A549 (cell line): ENCODE data around the gene CRELD1. TPM values are rescaled to one million over a fixed set of nuclear protein-coding genes. Genes with fewer than 3 reads are reported as not detected.

ENCODE experiments used
- ATAC-seq, 2 experiments: fragments of 200-7000 bp in 1 of 2; fragments of >200 bp in 1 of 2; cut with Nextera tagmentation in 1 of 2; cut with Tn5 transposase in 1 of 2; 3 replicates each; pipeline versions ENCODE4 v1.8.0 to v1.9.1; 2018 to 2020; ENCODE audit warnings: mild to moderate bottlenecking in 1 of 2, moderate library complexity in 1 of 2
- CTCF ChIA-PET: fragments of 300-600 bp; sonication (Branson Sonifier 250); formaldehyde crosslinking; extraction: SDS; loops from one replicate; lab custom pipeline; 2021; ENCODE audit warnings: antibody characterized with exemption, inconsistent platforms; lab: Yijun Ruan, JAX
- POLR2A ChIA-PET: fragments of 350-600 bp; formaldehyde crosslinking; extraction: SDS; loops from one replicate; lab custom pipeline; 2021; ENCODE audit warnings: antibody characterized with exemption, inconsistent platforms; lab: Yijun Ruan, JAX
- DNase-seq, 2 experiments: peaks; one replicate each; pipeline versions ENCODE4 v3.0.0 to v3.0.0-alpha.2; 2011 to 2016; ENCODE audit warnings: low read depth in 1 of 2, low spot score in 1 of 2
- FAIRE-seq: peaks from 2 replicates; lab custom pipeline; 2011; peaks lifted over from hg19 to GRCh38; lab: Jason Lieb, UNC
- H3K27ac ChIP-seq, 2 experiments: fragments of >200 bp; sonication (Bioruptor Twin); formaldehyde crosslinking; 3 replicates each; pipeline ENCODE4 v1.5.1; 2016 to 2017
- H3K4me1 ChIP-seq: fragments of >200 bp; sonication (Bioruptor Twin); formaldehyde crosslinking; 3 replicates; pipeline ENCODE4 v1.6.1; 2016
- H3K4me2 ChIP-seq: fragments of >200 bp; sonication (Bioruptor Twin); formaldehyde crosslinking; 3 replicates; pipeline ENCODE4 v1.6.1; 2016
- H3K4me3 ChIP-seq: fragments of >200 bp; sonication (Bioruptor Twin); formaldehyde crosslinking; 3 replicates; pipeline ENCODE4 v1.5.1; 2016
- H3K9me3 ChIP-seq: fragments of >200 bp; sonication (Bioruptor Twin); formaldehyde crosslinking; 3 replicates; pipeline ENCODE4 v1.6.1; 2016
- BHLHE40 ChIP-seq: IDR thresholded peaks from 2 replicates; pipeline ENCODE4 v1.6.1; 2012; ENCODE audit warnings: low read depth, low read length, inconsistent platforms
- EHF ChIP-seq: fragments of 250-450 bp; sonication (Bioruptor Pico); IDR thresholded peaks from 2 replicates; pipeline ENCODE4 v1.5.0; 2020; ENCODE audit warnings: mild to moderate bottlenecking
- ESRRA ChIP-seq: fragments of 150-350 bp; IDR thresholded peaks from 2 replicates; pipeline ENCODE4 v1.6.1; 2014; ENCODE audit warnings: mild to moderate bottlenecking, low read length, borderline replicate concordance
- FOSL2 ChIP-seq, 2 experiments: fragments of 450-650 bp in 1 of 2; fragments of >200 bp in 1 of 2; sonication (Bioruptor Twin) in 1 of 2; formaldehyde crosslinking; IDR thresholded peaks; 2 replicates each; pipeline versions ENCODE4 v1.5.0 to v1.6.1; 2016 to 2020; ENCODE audit warnings: mild to moderate bottlenecking in 1 of 2, moderate library complexity in 1 of 2
- FOXS1 ChIP-seq: fragments of 250-450 bp; sonication (Bioruptor Pico); IDR thresholded peaks from 2 replicates; pipeline ENCODE4 v1.5.0; 2020; ENCODE audit warnings: mild to moderate bottlenecking, moderate library complexity
- GATA3 ChIP-seq: IDR thresholded peaks from 2 replicates; pipeline ENCODE4 v1.6.1; 2012; ENCODE audit warnings: borderline replicate concordance
- JUNB ChIP-seq: fragments of >200 bp; sonication (Bioruptor Twin); formaldehyde crosslinking; IDR thresholded peaks from 2 replicates; pipeline ENCODE4 v1.6.1; 2016
- KDM1A ChIP-seq: fragments of 200-600 bp; sonication (generic); IDR thresholded peaks from 2 replicates; pipeline ENCODE4 v1.6.1; 2016; ENCODE audit warnings: low read depth, mild to moderate bottlenecking
- MYC ChIP-seq: IDR thresholded peaks from 2 replicates; pipeline ENCODE4 v1.6.1; 2012; ENCODE audit warnings: mild to moderate bottlenecking, inconsistent platforms, low read length, improper control_type of control experiment, borderline replicate concordance
- NR3C1 ChIP-seq: fragments of >200 bp; sonication (Bioruptor Twin); formaldehyde crosslinking; IDR thresholded peaks from 3 replicates; pipeline ENCODE4 v1.6.1; 2017
- RAD21 ChIP-seq, 2 experiments: fragments of >200 bp in 1 of 2; sonication (Bioruptor Twin) in 1 of 2; formaldehyde crosslinking in 1 of 2; IDR thresholded peaks in 1 of 2; conservative IDR thresholded peaks in 1 of 2; 2 replicates in 1 of 2; 3 replicates in 1 of 2; pipeline ENCODE4 v1.6.1; 2012 to 2018; ENCODE audit warnings: inconsistent platforms in 1 of 2
- RARB ChIP-seq: fragments of 250-450 bp; sonication (Bioruptor Pico); IDR thresholded peaks from 2 replicates; pipeline ENCODE4 v1.8.0; 2021; ENCODE audit warnings: mild to moderate bottlenecking, moderate library complexity
- RCOR1 ChIP-seq: fragments of 150-350 bp; IDR thresholded peaks from 2 replicates; pipeline ENCODE4 v1.6.1; 2014; ENCODE audit warnings: antibody characterized with exemption, low read length, low read depth
- SMC3 ChIP-seq: fragments of >200 bp; sonication (Bioruptor Twin); formaldehyde crosslinking; IDR thresholded peaks from 3 replicates; pipeline ENCODE4 v1.6.1; 2018; ENCODE audit warnings: inconsistent platforms
- TFCP2L1 ChIP-seq: fragments of 250-450 bp; sonication (Bioruptor Pico); IDR thresholded peaks from 2 replicates; pipeline ENCODE4 v1.5.0; 2021; ENCODE audit warnings: mild to moderate bottlenecking
- TP53 ChIP-seq: fragments of 250-450 bp; sonication (Bioruptor Pico); IDR thresholded peaks from 2 replicates; pipeline ENCODE4 v1.5.0; 2021; ENCODE audit warnings: mild to moderate bottlenecking, moderate library complexity
- ZNF302 ChIP-seq: fragments of 250-450 bp; sonication (Bioruptor Pico); IDR thresholded peaks from 2 replicates; pipeline ENCODE4 v1.9.0; 2021; ENCODE audit warnings: inconsistent platforms, mild to moderate bottlenecking, moderate library complexity
- ZSCAN20 ChIP-seq: fragments of 250-450 bp; sonication (Bioruptor Pico); IDR thresholded peaks from 2 replicates; pipeline ENCODE4 v1.8.0; 2022; ENCODE audit warnings: mild to moderate bottlenecking, moderate library complexity
- WGBS: methylation state at CpG from one replicate; pipeline ENCODE4 v1.1.6; 2017; ENCODE audit errors: missing lambda C conversion rate; 5-methylcytosine and 5-hydroxymethylcytosine counted together
- polyA plus RNA-seq, 4 experiments: library from polyadenylated mRNA; depleted of rRNA in 3 of 4; stranded (reverse); fragments of >200 nt; fragmentation: RNase III in 1 of 4; extraction: RNeasy Plus Mini Kit Qiagen cat#74134 plus additional on column Dnase treatment in 1 of 4; gene quantifications; 2 replicates in 3 of 4; 3 replicates in 1 of 4; pipeline ENCODE4 v1.2.3, GENCODE V29; 2011 to 2017
- TF ChIP-seq, protein P1 (sequence below): fragments of 250-450 bp; sonication (Bioruptor Pico); IDR thresholded peaks from 2 replicates; pipeline ENCODE4 v1.5.0; 2020; ENCODE audit warnings: low read depth, mild to moderate bottlenecking, moderate library complexity
- TF ChIP-seq, protein P2 (sequence below): fragments of 250-450 bp; sonication (Bioruptor Pico); IDR thresholded peaks from 2 replicates; pipeline ENCODE4 v1.5.0; 2021; ENCODE audit warnings: mild to moderate bottlenecking, moderate library complexity, borderline replicate concordance
- TF ChIP-seq, protein P3 (sequence below): fragments of >200 bp; sonication (Bioruptor Twin); formaldehyde crosslinking; IDR thresholded peaks from 2 replicates; pipeline ENCODE4 v1.6.1; 2016
- TF ChIP-seq, protein P4 (sequence below): IDR thresholded peaks from 2 replicates; pipeline ENCODE4 v1.6.1; 2012

Gene CRELD1
- polyA plus RNA-seq, 2 of the 4 experiments (the other 2 are of a cell fraction) = 11.1 to 13.9 TPM

DNA sequence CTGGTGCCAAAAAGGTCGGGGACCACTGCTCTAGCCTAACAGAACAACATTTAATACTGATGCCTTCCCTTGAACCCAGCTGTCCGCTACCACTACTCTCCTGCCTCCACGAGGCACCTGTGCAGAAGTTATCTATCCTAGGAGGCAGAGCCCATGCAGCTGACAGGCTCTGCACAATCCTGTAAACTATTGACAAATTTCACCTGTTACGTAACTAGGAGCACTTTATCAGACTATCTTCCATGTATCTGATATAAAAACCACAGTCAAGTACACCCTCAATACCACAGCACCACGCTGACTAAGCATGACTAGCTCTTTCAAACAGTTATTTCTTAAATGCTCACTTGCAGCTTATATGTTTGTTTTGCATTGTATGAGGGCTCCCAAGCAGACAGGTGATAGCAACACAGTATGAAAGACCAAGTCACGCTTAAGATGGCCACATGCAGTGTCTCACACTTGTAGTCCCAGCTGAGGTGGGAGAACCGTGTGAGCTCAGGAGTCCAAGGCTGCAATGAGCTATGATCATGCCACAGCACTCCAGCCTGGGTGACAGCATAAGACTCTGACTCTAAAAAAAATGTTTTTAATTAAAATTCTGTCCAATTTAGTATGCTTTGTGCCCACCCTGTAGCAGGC lies 21.2 kb upstream of the CRELD1 start (continued):
- TF ChIP-seq, protein P1, sequence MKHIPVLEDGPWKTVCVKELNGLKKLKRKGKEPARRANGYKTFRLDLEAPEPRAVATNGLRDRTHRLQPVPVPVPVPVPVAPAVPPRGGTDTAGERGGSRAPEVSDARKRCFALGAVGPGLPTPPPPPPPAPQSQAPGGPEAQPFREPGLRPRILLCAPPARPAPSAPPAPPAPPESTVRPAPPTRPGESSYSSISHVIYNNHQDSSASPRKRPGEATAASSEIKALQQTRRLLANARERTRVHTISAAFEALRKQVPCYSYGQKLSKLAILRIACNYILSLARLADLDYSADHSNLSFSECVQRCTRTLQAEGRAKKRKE (CRISPR knock-in tag) = no peak

DNA sequence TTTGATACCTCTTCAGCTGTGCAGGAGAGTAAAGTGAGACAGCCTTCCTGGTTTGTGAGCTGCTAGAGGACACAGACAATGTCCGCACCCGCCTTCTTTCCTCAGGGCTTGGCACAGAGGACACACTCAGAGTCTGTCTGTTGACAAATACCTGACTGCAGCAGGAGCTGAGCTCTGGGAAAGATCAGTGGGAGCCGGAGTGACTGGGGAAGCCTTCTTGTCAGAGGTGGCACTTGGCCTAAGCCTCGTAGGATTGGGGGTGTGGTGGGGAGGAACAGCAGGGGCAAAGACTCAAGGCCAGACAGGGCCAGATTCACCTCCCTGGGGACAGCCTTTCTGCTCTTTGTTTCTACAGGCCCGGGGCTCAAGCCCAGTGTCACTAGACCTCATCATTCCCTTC lies 20.0 kb upstream of the CRELD1 start:
- peaks cover 40% of the 10 kb centered on the region for H3K4me1 ChIP-seq
- DNase-seq (no peak), FAIRE-seq (no peak), ATAC-seq (no peak)
- no peak overlapping the region for H3K4me2 ChIP-seq
- H3K27ac ChIP-seq = peak overlapping the region; percentile 4 to 89; a peak in 1 of 6 replicates
- H3K9me3 ChIP-seq = no peaks in the 10 kb centered on the region
- H3K4me3 ChIP-seq = no peak overlapping the region
- POLR2A ChIA-PET = interaction anchor here (1.3 to 1.4 kb wide), 2 partner anchors 16 to 33 kb away, joined by 5 read pairs; no protein-coding TSS in a partner anchor
- CTCF ChIA-PET = interaction anchor here (0.6 to 11.4 kb wide), 12 partner anchors 11 to 562 kb away, joined by 3 to 73 read pairs (median 5); partner anchors contain the start of genes CRELD1 and IL17RE
- TF ChIP-seq, protein P2, sequence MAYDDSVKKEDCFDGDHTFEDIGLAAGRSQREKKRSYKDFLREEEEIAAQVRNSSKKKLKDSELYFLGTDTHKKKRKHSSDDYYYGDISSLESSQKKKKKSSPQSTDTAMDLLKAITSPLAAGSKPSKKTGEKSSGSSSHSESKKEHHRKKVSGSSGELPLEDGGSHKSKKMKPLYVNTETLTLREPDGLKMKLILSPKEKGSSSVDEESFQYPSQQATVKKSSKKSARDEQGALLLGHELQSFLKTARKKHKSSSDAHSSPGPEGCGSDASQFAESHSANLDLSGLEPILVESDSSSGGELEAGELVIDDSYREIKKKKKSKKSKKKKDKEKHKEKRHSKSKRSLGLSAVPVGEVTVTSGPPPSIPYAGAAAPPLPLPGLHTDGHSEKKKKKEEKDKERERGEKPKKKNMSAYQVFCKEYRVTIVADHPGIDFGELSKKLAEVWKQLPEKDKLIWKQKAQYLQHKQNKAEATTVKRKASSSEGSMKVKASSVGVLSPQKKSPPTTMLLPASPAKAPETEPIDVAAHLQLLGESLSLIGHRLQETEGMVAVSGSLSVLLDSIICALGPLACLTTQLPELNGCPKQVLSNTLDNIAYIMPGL (CRISPR knock-in tag) = no peak
- TF ChIP-seq, protein P3, sequence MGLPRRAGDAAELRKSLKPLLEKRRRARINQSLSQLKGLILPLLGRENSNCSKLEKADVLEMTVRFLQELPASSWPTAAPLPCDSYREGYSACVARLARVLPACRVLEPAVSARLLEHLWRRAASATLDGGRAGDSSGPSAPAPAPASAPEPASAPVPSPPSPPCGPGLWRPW = no peak
- no peak for TF ChIP-seq ZNF302 (CRISPR knock-in tag)
- 70% methylated on average over 5 of the region's 5 CpGs for WGBS

DNA sequence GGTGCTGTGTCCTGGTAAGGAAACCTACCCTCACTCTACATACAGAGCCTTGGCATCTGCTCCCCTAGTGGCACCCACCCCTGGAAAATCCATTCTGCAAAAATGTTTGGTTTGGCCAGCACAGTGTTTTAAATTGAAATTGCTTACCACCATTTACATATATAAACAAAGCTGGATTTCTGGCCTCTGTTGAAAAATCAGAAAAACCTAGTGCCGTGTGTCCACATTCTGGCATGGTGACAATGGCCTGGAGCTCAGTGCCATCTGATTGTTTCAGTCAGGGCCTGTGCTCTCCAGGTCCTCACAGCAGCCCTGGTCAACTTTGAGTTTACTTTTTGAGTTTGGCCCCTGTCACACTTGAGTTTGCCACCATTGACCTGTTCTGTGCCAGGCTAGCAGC lies 19.6 kb upstream of the CRELD1 start:
- ATAC-seq (no peak), FAIRE-seq (no peak), DNase-seq (no peak)
- ChIA-PET CTCF (interaction anchor here (0.7 to 11.4 kb wide), 12 partner anchors 12 to 198 kb away, joined by 3 to 73 read pairs (median 6); partner anchors contain the start of genes CRELD1, IL17RE and RPUSD3), POLR2A (interaction anchor here (1.3 kb wide), 1 partner anchor 33 kb away, joined by 5 read pairs; no protein-coding TSS in a partner anchor)
- Histone ChIP-seq H3K9me3 (no peaks in the 10 kb centered on the region), H3K4me1 (peaks cover 40% of the 10 kb centered on the region), H3K27ac (peak overlapping the region in 1 of 2 experiments; percentile 89; a peak in 3 of 6 replicates), H3K4me3 (no peak overlapping the region), H3K4me2 (no peak overlapping the region)
- TF ChIP-seq EHF (CRISPR knock-in tag) (no peak), SMC3 (no peak), TFCP2L1 (CRISPR knock-in tag) (no peak), ESRRA (no peak), JUNB (no peak), RARB (no peak), RCOR1 (no peak), ZSCAN20 (CRISPR knock-in tag) (no peak), FOSL2 (IDR thresholded peaks at IDR 0.05) (no peak), FOSL2 (CRISPR knock-in tag; IDR thresholded peaks at IDR 0.05) (no peak)
- WGBS = 75% methylated on average over 1 of the region's 1 CpG

DNA sequence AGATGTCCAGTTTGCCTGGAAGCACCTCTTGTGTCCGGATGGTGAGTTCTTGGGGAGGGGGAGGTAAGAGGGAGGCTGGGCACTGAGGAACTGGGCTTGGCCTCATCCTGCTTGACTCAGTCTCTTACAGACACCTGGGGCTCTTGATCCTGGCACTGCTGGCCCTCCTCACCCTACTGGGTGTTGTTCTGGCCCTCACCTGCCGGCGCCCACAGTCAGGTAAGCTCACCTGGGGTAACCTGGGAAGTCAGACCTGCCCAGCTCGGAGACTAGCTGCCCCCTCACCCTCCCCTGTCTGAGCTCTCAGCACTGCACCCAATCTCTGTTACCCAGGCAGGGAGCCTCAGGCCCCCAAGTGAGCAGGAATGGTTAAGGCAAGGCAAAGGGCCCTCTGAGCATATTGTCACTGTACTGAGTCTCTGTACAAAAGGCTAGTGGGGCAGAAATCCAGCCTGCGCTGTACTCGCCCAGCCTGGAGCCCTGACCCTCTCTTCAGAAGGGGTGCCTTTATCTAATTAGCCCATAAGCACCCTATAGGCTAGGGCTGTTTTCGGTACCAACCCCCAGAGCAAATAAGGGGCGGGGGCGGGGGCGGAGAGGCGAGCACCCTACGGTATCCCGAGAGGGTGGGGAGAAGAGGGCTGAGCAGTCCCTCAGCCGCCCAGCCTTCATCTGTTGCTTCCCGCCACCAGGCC lies 18.9 kb upstream of the CRELD1 start:
- H3K4me3 ChIP-seq = peak overlapping the region; percentile 43
- peak in 1 of 2 experiments; percentile 12; a peak in 1 of 6 replicates for ATAC-seq
- TF ChIP-seq EHF (CRISPR knock-in tag) = no peak
- no peak for TF ChIP-seq MYC
- no peak for TF ChIP-seq RAD21 (conservative IDR thresholded peaks at IDR 0.05 in 1 of 2, IDR thresholded peaks at IDR 0.05 in 1 of 2)
- TF ChIP-seq GATA3 = no peak
- no peak for TF ChIP-seq NR3C1
- TF ChIP-seq KDM1A = no peak
- no peak for TF ChIP-seq FOXS1 (CRISPR knock-in tag)
- no peak for TF ChIP-seq RCOR1
- no peak for TF ChIP-seq ZSCAN20 (CRISPR knock-in tag)
- no peak for TF ChIP-seq ESRRA
- TF ChIP-seq, protein P2 (CRISPR knock-in tag) = no peak
- no peak for TF ChIP-seq TP53 (CRISPR knock-in tag)
- TF ChIP-seq BHLHE40 = no peak
- TF ChIP-seq FOSL2 (IDR thresholded peaks at IDR 0.05) = no peak
- TF ChIP-seq FOSL2 (CRISPR knock-in tag; IDR thresholded peaks at IDR 0.05) = no peak
- TF ChIP-seq, protein P4, sequence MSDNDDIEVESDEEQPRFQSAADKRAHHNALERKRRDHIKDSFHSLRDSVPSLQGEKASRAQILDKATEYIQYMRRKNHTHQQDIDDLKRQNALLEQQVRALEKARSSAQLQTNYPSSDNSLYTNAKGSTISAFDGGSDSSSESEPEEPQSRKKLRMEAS = no peak

More for the DNA sequence above, 18.9 kb upstream of the CRELD1 start:
- ChIA-PET POLR2A (interaction anchor here (1.3 kb wide), 1 partner anchor 32 kb away, joined by 5 read pairs; no protein-coding TSS in a partner anchor), CTCF (interaction anchor here (1.2 to 11.4 kb wide), 10 partner anchors 12 to 95 kb away, joined by 3 to 73 read pairs (median 6); partner anchors contain the start of genes CRELD1, IL17RE and RPUSD3)
- WGBS = 81% methylated on average over 15 of the region's 15 CpGs
- FAIRE-seq = no peak
- H3K4me1 ChIP-seq = peaks cover 40% of the 10 kb centered on the region
- H3K27ac ChIP-seq = peak overlapping the region; percentile 84 to 89
- DNase-seq = no peak
- H3K9me3 ChIP-seq = no peaks in the 10 kb centered on the region
- H3K4me2 ChIP-seq = peak overlapping the region; percentile 98
